Activated T-cell treated with anti-CD3 and anti-CD28 coated beads, Interleukin-2, amount 50 U/mL, for 4 hours (primary cell): ENCODE results near the gene CSNK1D. TPM values are rescaled to one million over a fixed set of nuclear protein-coding genes. Genes with fewer than 3 reads are reported as not detected.
"Not testable (repeated sequence)": the region's sequence is repeated elsewhere in the genome, so short reads cannot be mapped to it uniquely, and the experiment has no call there.

ENCODE experiments used
- ATAC-seq, 2 donors: fragments of 200-7000 bp; cut with Tn5 transposase; one replicate each; pipeline ENCODE4 v1.10.0; 2021
- DNase-seq: peaks from one replicate; pipeline ENCODE4 v3.0.0-alpha.2; 2020
- H3K27me3 Mint-ChIP-seq: one replicate; pipeline ENCODE4 v1.8.0; 2021; ENCODE audit warnings: low read depth, mixed read lengths
- H3K36me3 Mint-ChIP-seq: one replicate; pipeline ENCODE4 v1.8.0; 2022; ENCODE audit warnings: mixed read lengths; ENCODE audit not compliant: insufficient read depth
- H3K4me1 Mint-ChIP-seq: one replicate; pipeline ENCODE4 v1.8.0; 2021; ENCODE audit warnings: low read depth, mixed read lengths
- H3K4me3 Mint-ChIP-seq: one replicate; pipeline ENCODE4 v1.8.0; 2021; ENCODE audit warnings: mild to moderate bottlenecking, moderate library complexity, mixed read lengths
- H3K9me3 Mint-ChIP-seq: one replicate; pipeline ENCODE4 v1.8.0; 2021; ENCODE audit warnings: mixed read lengths
- total RNA-seq, 3 donors: library from RNA; stranded (reverse); gene quantifications; one replicate each; pipeline ENCODE4 v1.2.1, GENCODE V29; 2021

The CSNK1D gene
- total RNA-seq, 3 donors from 2014 or later, result 152 to 170 (median 164) TPM

DNA sequence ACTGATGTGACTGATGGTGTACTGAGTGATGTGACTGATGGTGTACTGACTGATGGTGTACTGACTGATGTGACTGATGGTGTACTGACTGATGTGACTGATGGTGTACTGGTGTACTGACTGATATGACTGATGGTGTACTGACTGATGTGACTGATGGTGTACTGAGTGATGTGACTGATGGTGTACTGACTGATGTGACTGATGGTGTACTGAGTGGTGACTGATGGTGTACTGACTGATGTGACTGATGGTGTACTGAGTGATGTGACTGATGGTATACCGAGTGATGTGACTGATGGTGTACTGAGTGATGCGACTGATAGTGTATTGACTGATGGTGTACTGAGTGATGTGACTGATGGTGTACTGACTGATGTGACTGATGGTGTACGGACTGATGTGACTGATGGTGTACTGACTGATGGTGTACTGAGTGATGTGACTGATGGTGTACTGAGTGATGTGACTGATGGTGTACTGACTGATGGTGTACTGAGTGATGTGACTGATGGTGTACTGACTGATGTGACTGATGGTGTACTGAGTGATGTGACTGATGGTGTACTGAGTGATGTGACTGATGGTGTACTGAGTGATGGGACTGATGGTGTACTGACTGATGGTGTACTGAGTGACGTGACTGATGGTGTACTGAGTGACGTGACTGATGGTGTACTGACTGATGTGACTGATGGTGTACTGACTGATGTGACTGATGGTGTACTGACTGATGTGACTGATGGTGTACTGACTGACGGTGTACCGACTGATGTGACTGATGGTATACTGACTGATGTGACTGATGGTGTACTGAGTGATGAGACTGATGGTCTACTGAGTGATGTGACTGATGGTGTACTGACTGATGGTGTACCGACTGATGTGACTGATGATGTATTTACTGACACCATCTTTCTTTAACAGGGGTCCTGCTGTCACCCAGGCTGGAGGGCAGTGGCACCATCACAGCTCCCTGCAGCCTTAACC is 13.2 kb downstream of the CSNK1D start:
- not testable (repeated sequence) for H3K27me3 Mint-ChIP-seq, H3K9me3 Mint-ChIP-seq, DNase-seq, H3K4me3 Mint-ChIP-seq, ATAC-seq
- Mint-ChIP-seq H3K4me1 (peaks cover 18% of the 10 kb centered on the region), H3K36me3 (peaks cover 53% of the 10 kb centered on the region)

- peaks cover 14% of the 10 kb centered on the region for H3K4me1 Mint-ChIP-seq
- H3K4me3 Mint-ChIP-seq, result no peak overlapping the region
- ATAC-seq, result no peak
Measured at GRCh38 chr17:82258555-82258954, 14.9 kb downstream of the CSNK1D start.

DNA sequence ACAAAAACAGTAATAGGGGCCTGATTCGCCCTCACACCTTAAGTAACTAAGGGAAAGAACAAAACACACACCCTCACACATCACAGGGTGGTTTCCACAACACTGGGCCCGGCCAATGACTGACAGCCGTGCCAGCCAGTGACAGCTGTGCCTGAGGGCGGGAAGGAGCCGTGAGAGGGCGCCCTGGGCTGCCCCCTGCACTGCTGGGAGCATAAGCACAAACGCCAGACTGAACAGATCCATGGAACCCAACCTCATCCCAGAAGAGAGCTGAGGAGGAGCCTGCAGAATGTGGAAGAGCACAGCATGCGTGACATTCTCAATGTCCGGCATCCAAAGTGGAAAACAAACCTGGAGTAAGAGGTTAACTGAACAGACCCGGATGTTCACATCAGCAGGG is 16.0 kb downstream of the CSNK1D start:
- no peaks in the 10 kb centered on the region for H3K27me3 Mint-ChIP-seq
- H3K4me1 Mint-ChIP-seq, result peaks cover 14% of the 10 kb centered on the region
- no peak overlapping the region for H3K4me3 Mint-ChIP-seq
- DNase-seq (peak; percentile 63), ATAC-seq (peak; percentile 99 to 100)
- H3K9me3 Mint-ChIP-seq, result no peaks in the 10 kb centered on the region
- peaks cover 55% of the 10 kb centered on the region for H3K36me3 Mint-ChIP-seq

More at GRCh38 chr17:82258555-82258954, 14.9 kb downstream of the CSNK1D start:
- peaks cover 47% of the 10 kb centered on the region for H3K36me3 Mint-ChIP-seq
- no peaks in the 10 kb centered on the region for H3K9me3 Mint-ChIP-seq
- no peak for DNase-seq
- H3K27me3 Mint-ChIP-seq, result no peaks in the 10 kb centered on the region

GRCh38 chr17:82256242-82256885 is 17.1 kb downstream of the CSNK1D start:
- peaks cover 14% of the 10 kb centered on the region for H3K4me1 Mint-ChIP-seq
- DNase-seq (no peak), ATAC-seq (no peak)
- H3K4me3 Mint-ChIP-seq, result no peak overlapping the region
- H3K27me3 Mint-ChIP-seq, result no peaks in the 10 kb centered on the region
- peaks cover 53% of the 10 kb centered on the region for H3K36me3 Mint-ChIP-seq
- no peaks in the 10 kb centered on the region for H3K9me3 Mint-ChIP-seq

- ATAC-seq (no peak), DNase-seq (no peak)
- H3K4me3 Mint-ChIP-seq, result no peak overlapping the region
- peaks cover 12% of the 10 kb centered on the region for H3K4me1 Mint-ChIP-seq
- H3K36me3 Mint-ChIP-seq, result peaks cover 49% of the 10 kb centered on the region
- H3K27me3 Mint-ChIP-seq, result no peaks in the 10 kb centered on the region
- H3K9me3 Mint-ChIP-seq, result no peaks in the 10 kb centered on the region
Measured at GRCh38 chr17:82255402-82255972, 18.0 kb downstream of the CSNK1D start.

GRCh38 chr17:82254746-82255145 is 18.8 kb downstream of the CSNK1D start:
- H3K9me3 Mint-ChIP-seq, H3K4me3 Mint-ChIP-seq, ATAC-seq, H3K27me3 Mint-ChIP-seq, DNase-seq: not testable (repeated sequence)
- Mint-ChIP-seq H3K36me3 (peaks cover 45% of the 10 kb centered on the region), H3K4me1 (peaks cover 12% of the 10 kb centered on the region)

GRCh38 chr17:82254096-82254495 is 19.4 kb downstream of the CSNK1D start:
- H3K9me3 Mint-ChIP-seq, DNase-seq, H3K4me3 Mint-ChIP-seq, ATAC-seq, H3K27me3 Mint-ChIP-seq: not testable (repeated sequence)
- Mint-ChIP-seq H3K4me1 (peaks cover 12% of the 10 kb centered on the region), H3K36me3 (peaks cover 45% of the 10 kb centered on the region)

DNA sequence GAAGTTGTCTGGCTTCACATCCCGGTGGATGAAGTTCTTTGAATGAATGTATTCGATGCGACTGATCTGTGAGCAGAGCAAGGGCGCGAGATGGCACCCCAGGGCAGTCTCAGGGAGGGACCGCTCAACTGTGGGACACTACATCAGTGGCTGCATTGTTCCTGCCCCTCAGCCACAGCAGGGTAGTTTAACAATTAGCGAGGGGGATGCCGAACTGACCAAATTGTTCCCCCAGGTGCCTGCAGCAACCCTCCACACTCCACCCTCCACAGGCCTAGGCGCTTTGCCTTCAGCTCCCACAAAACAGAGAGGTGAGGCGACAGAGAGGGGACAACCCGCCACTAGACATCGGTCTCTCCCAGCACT is 20.3 kb downstream of the CSNK1D start:
- ATAC-seq, result no peak

GRCh38 chr17:82252511-82253178 is 20.9 kb downstream of the CSNK1D start:
- Mint-ChIP-seq H3K4me3 (no peak overlapping the region), H3K27me3 (no peaks in the 10 kb centered on the region), H3K36me3 (peaks cover 48% of the 10 kb centered on the region), H3K4me1 (peaks cover 10% of the 10 kb centered on the region), H3K9me3 (no peaks in the 10 kb centered on the region)
- no peak for ATAC-seq
- no peak for DNase-seq

More for the DNA sequence above, 20.3 kb downstream of the CSNK1D start:
- H3K36me3 Mint-ChIP-seq, result peaks cover 45% of the 10 kb centered on the region
- no peak for DNase-seq
- H3K9me3 Mint-ChIP-seq, result no peaks in the 10 kb centered on the region
- no peaks in the 10 kb centered on the region for H3K27me3 Mint-ChIP-seq
- H3K4me1 Mint-ChIP-seq, result peaks cover 10% of the 10 kb centered on the region
- H3K4me3 Mint-ChIP-seq, result no peak overlapping the region

GRCh38 chr17:82250868-82251500 is 22.5 kb downstream of the CSNK1D start:
- H3K9me3 Mint-ChIP-seq, result no peaks in the 10 kb centered on the region
- DNase-seq (no peak), ATAC-seq (no peak)
- no peaks in the 10 kb centered on the region for H3K27me3 Mint-ChIP-seq
- H3K4me3 Mint-ChIP-seq, result no peak overlapping the region
- H3K4me1 Mint-ChIP-seq, result peaks cover 11% of the 10 kb centered on the region
- H3K36me3 Mint-ChIP-seq, result peaks cover 45% of the 10 kb centered on the region

- Mint-ChIP-seq H3K27me3 (no peaks in the 10 kb centered on the region), H3K4me1 (peaks cover 11% of the 10 kb centered on the region), H3K9me3 (no peaks in the 10 kb centered on the region), H3K4me3 (no peak overlapping the region), H3K36me3 (peaks cover 39% of the 10 kb centered on the region)
- DNase-seq (no peak), ATAC-seq (no peak)
Measured at GRCh38 chr17:82249896-82250581, 23.5 kb downstream of the CSNK1D start.

GRCh38 chr17:82248815-82249674 is 24.5 kb downstream of the CSNK1D start:
- H3K4me3 Mint-ChIP-seq, result no peak overlapping the region
- no peak for DNase-seq
- H3K36me3 Mint-ChIP-seq, result peaks cover 46% of the 10 kb centered on the region

More at GRCh38 chr17:82248815-82249674, 24.5 kb downstream of the CSNK1D start:
- H3K27me3 Mint-ChIP-seq, result no peaks in the 10 kb centered on the region
- no peak for ATAC-seq
- no peaks in the 10 kb centered on the region for H3K9me3 Mint-ChIP-seq
- peaks cover 13% of the 10 kb centered on the region for H3K4me1 Mint-ChIP-seq
